K562 (cell line): ENCODE measurements around the gene TAS2R8. TPM values are rescaled to one million over a fixed set of nuclear protein-coding genes. Genes with fewer than 3 reads are reported as not detected.
A peak's percentile ranks its signal among the peaks of the same experiment; 100 is the strongest.

ENCODE experiments used
- ATAC-seq: fragments of 200-7000 bp; cut with Tn5 transposase; 3 replicates; pipeline ENCODE4 v1.9.1; 2020; ENCODE audit warnings: moderate library complexity
- BruUV-seq: library from RNA; stranded (reverse); fragments of 400-500 nt; replicated peaks from 2 replicates; lab custom pipeline; 2021; lab: Mats Ljungman, UMichigan
- CTCF ChIA-PET: fragments of 300-600 bp; formaldehyde crosslinking; extraction: SDS; loops from one replicate; lab custom pipeline; 2021; ENCODE audit warnings: low intra/inter-chr PET ratio; lab: Yijun Ruan, JAX
- POLR2A ChIA-PET: fragments of 300-600, 350-650 bp; sonication (Branson Sonifier 250); formaldehyde crosslinking; extraction: SDS; loops from one replicate; lab custom pipeline; 2021; ENCODE audit warnings: antibody characterized with exemption, inconsistent platforms; lab: Yijun Ruan, JAX
- DNase-seq, 4 experiments: peaks; one replicate each; pipeline versions ENCODE4 v3.0.0 to v3.0.0-alpha.2; 2011 to 2018; ENCODE audit warnings: low spot score in 3 of 4, mixed read lengths in 3 of 4; ENCODE audit errors: extremely low read depth in 1 of 4
- FAIRE-seq: peaks from 2 replicates; lab custom pipeline; 2011; peaks lifted over from hg19 to GRCh38; lab: Jason Lieb, UNC
- H2AFZ ChIP-seq: 2 replicates; pipeline ENCODE4 v1.6.0; 2011; ENCODE audit warnings: low read depth, low read length, control low read depth, inconsistent platforms
- H3K27ac ChIP-seq: fragments of 200-600 bp; 3 replicates; pipeline ENCODE4 v1.8.0; 2011; ENCODE audit warnings: low read depth, mild to moderate bottlenecking, control low read depth, inconsistent platforms, low read length, moderate library complexity, mixed read lengths; ENCODE audit errors: extremely low read depth
- H3K27me3 ChIP-seq, 2 experiments: fragments of 300-600 bp in 1 of 2; 2 replicates in 1 of 2; 3 replicates in 1 of 2; pipeline versions ENCODE4 v1.6.0 to v1.8.0; 2011; ENCODE audit warnings: inconsistent platforms in 2 of 2, low read length in 2 of 2, mild to moderate bottlenecking in 1 of 2, mixed read lengths in 1 of 2, moderate library complexity in 1 of 2; ENCODE audit not compliant: control insufficient read depth in 2 of 2, insufficient read depth in 2 of 2
- H3K36me3 ChIP-seq: fragments of 300-600 bp; 3 replicates; pipeline ENCODE4 v1.8.0; 2011; ENCODE audit warnings: mild to moderate bottlenecking, low read length, inconsistent platforms; ENCODE audit not compliant: control insufficient read depth, insufficient read depth
- H3K4me1 ChIP-seq, 2 experiments: fragments of 200-600 bp in 1 of 2; replicated peaks in 1 of 2; 2 replicates in 1 of 2; 3 replicates in 1 of 2; pipeline versions ENCODE4 v1.5.1 to v1.8.0; 2011; ENCODE audit warnings: inconsistent platforms in 2 of 2, low read length in 2 of 2, mild to moderate bottlenecking in 1 of 2, mixed read lengths in 1 of 2, moderate library complexity in 1 of 2; ENCODE audit not compliant: control insufficient read depth in 2 of 2, insufficient read depth in 2 of 2
- H3K4me2 ChIP-seq: 2 replicates; pipeline ENCODE4 v1.6.1; 2011; ENCODE audit warnings: low read length, control low read depth, inconsistent platforms, mixed read lengths; ENCODE audit not compliant: insufficient read depth
- H3K4me3 ChIP-seq: fragments of 200-600 bp; sonication (generic), shearing (Covaris generic); 2 replicates; pipeline ENCODE4 v1.5.1; 2016; ENCODE audit warnings: control low read depth, inconsistent platforms
- H3K79me2 ChIP-seq: fragments of 200-600 bp; 3 replicates; pipeline ENCODE4 v1.8.0; 2011; ENCODE audit warnings: low read length, inconsistent platforms; ENCODE audit not compliant: control insufficient read depth, insufficient read depth
- H3K9ac ChIP-seq, 2 experiments: 2 replicates each; pipeline versions ENCODE4 v1.6.0 to v1.6.1; 2011; ENCODE audit warnings: low read depth in 2 of 2, low read length in 2 of 2, control low read depth in 1 of 2, inconsistent platforms in 1 of 2, mild to moderate bottlenecking in 1 of 2, mixed read lengths in 1 of 2; ENCODE audit not compliant: insufficient read depth in 1 of 2
- H3K9me1 ChIP-seq: one replicate; pipeline ENCODE4 v1.6.0; 2011; ENCODE audit warnings: inconsistent platforms, mild to moderate bottlenecking, low read length, moderate library complexity; ENCODE audit not compliant: control insufficient read depth, insufficient read depth
- H3K9me3 ChIP-seq: replicated peaks from 2 replicates; pipeline ENCODE4 v1.5.1; 2011; ENCODE audit warnings: low read depth, low read length, inconsistent platforms; ENCODE audit not compliant: control insufficient read depth, insufficient read depth
- H4K20me1 ChIP-seq: replicated peaks from 2 replicates; pipeline ENCODE4 v1.6.1; 2011; ENCODE audit warnings: low read length, inconsistent platforms, mixed read lengths; ENCODE audit not compliant: control insufficient read depth, insufficient read depth
- ARNT ChIP-seq, 2 experiments: fragments of 450-650 bp; IDR thresholded peaks; 2 replicates each; pipeline ENCODE4 v1.6.1; 2016; ENCODE audit warnings: mild to moderate bottlenecking in 1 of 2
- CBX3 ChIP-seq, 2 experiments: IDR thresholded peaks; 1 replicate in 1 of 2; 2 replicates in 1 of 2; pipeline ENCODE4 v1.6.1; 2012; ENCODE audit warnings: inconsistent platforms in 2 of 2, low read length in 2 of 2, borderline replicate concordance in 1 of 2, control low read depth in 1 of 2
- CBX8 ChIP-seq: fragments of 200-600 bp; sonication (generic); IDR thresholded peaks from 2 replicates; pipeline ENCODE4 v1.6.1; 2012; ENCODE audit warnings: borderline replicate concordance, mixed run types, low read depth, mild to moderate bottlenecking, moderate library complexity, mixed read lengths, low read length, control low read depth, inconsistent platforms; ENCODE audit not compliant: poor library complexity, severe bottlenecking; ENCODE audit errors: extremely low read depth
- GATAD2A ChIP-seq: fragments of 450-650 bp; IDR thresholded peaks from 2 replicates; pipeline ENCODE4 v1.6.1; 2017
- POLR2AphosphoS5 ChIP-seq: IDR thresholded peaks from 2 replicates; pipeline ENCODE4 v1.6.1; 2011; ENCODE audit warnings: mild to moderate bottlenecking, low read depth, low read length, moderate library complexity; ENCODE audit not compliant: control insufficient read depth, insufficient read depth
- PRMT5 ChIP-seq: sonication (generic); formaldehyde crosslinking; IDR thresholded peaks from 2 replicates; pipeline ENCODE4 v1.5.0; 2020; ENCODE audit warnings: missing genetic modification reagents
- RAD51 ChIP-seq: fragments of 450-650 bp; IDR thresholded peaks from 2 replicates; pipeline ENCODE4 v1.7.1; 2016; ENCODE audit warnings: low read depth, mild to moderate bottlenecking, borderline replicate concordance
- RB1 ChIP-seq: fragments of 450-650 bp; IDR thresholded peaks from 2 replicates; pipeline ENCODE4 v1.6.1; 2017; ENCODE audit warnings: low read depth, mild to moderate bottlenecking
- RBFOX2 ChIP-seq: fragments of 200-400 bp; formaldehyde crosslinking; IDR thresholded peaks from 2 replicates; pipeline ENCODE4 v1.6.1; 2017; ENCODE audit warnings: low read depth, mild to moderate bottlenecking, low read length, moderate library complexity
- SIN3A ChIP-seq, 2 experiments: fragments of 150-350 bp in 1 of 2; IDR thresholded peaks; 2 replicates each; pipeline ENCODE4 v1.6.1; 2011 to 2016; ENCODE audit warnings: borderline replicate concordance in 2 of 2, low read depth in 2 of 2, low read length in 2 of 2, mild to moderate bottlenecking in 2 of 2, moderate library complexity in 2 of 2; ENCODE audit not compliant: control insufficient read depth in 1 of 2
- THRB ChIP-seq: fragments of 450-650 bp; formaldehyde crosslinking; conservative IDR thresholded peaks from 2 replicates; pipeline ENCODE4 v1.4.0; 2022; ENCODE audit warnings: mild to moderate bottlenecking, missing genetic modification characterization
- ZNF778 ChIP-seq: fragments of 450-650 bp; formaldehyde crosslinking; IDR thresholded peaks from 2 replicates; pipeline ENCODE4 v1.4.0; 2020; ENCODE audit warnings: mild to moderate bottlenecking, moderate library complexity
- WGBS: fragments of 100-300 bp; shearing (Covaris generic); methylation state at CpG from one replicate; pipeline ENCODE4 v1.1.6; 2016; ENCODE audit warnings: low coverage, mixed read lengths; ENCODE audit not compliant: insufficient coverage; ENCODE audit errors: missing lambda C conversion rate; 5-methylcytosine and 5-hydroxymethylcytosine counted together
- in situ Hi-C: fragments of 300-500 bp; cut with MboI; formaldehyde crosslinking; loops from 4 replicates; pipeline ENCODE4 v1.15.0; 2018; ENCODE audit warnings: inconsistent platforms, mixed read lengths
- intact Hi-C: fragments of 100-400 bp; cut with micrococcal nuclease; formaldehyde crosslinking; loops from 2 replicates; pipeline ENCODE4 v1.14.2; 2022
- polyA plus RNA-seq, 8 experiments: library from polyadenylated mRNA; depleted of rRNA in 4 of 8; stranded (reverse) in 5 of 8; unstranded in 3 of 8; fragments of >200 nt; fragmentation: Nextera tagmentation in 2 of 8; fragmentation: Illumina TruSeq in 1 of 8; extraction: Ambion mirVana in 2 of 8; extraction: Trizol in 1 of 8; gene quantifications; 2 replicates each; pipeline versions ENCODE4 v1.2.1 to v1.2.3, GENCODE V29; 2011 to 2014; ENCODE audit warnings: inconsistent platforms in 1 of 8, missing spikeins in 1 of 8
- total RNA-seq, 7 experiments: library from RNA; depleted of rRNA in 6 of 7; stranded (reverse); fragments of >200 nt in 6 of 7; fragmentation: Illumina TruSeq in 2 of 7; extraction: Trizol in 2 of 7; gene quantifications; 2 replicates each; pipeline versions ENCODE4 v1.2.1 to v1.2.3, GENCODE V29; 2011 to 2021; ENCODE audit warnings: low replicate concordance in 1 of 7
- TF ChIP-seq, protein P1 (sequence below): fragments of 250-450 bp; sonication (Bioruptor Pico); IDR thresholded peaks from 2 replicates; pipeline ENCODE4 v1.5.1; 2021; ENCODE audit warnings: mild to moderate bottlenecking

Gene TAS2R8
- total and polyA plus RNA-seq, 9 of the 15 experiments (the other 6 are each of a cell fraction or from before 2014, with no cell fraction given): not detected

DNA sequence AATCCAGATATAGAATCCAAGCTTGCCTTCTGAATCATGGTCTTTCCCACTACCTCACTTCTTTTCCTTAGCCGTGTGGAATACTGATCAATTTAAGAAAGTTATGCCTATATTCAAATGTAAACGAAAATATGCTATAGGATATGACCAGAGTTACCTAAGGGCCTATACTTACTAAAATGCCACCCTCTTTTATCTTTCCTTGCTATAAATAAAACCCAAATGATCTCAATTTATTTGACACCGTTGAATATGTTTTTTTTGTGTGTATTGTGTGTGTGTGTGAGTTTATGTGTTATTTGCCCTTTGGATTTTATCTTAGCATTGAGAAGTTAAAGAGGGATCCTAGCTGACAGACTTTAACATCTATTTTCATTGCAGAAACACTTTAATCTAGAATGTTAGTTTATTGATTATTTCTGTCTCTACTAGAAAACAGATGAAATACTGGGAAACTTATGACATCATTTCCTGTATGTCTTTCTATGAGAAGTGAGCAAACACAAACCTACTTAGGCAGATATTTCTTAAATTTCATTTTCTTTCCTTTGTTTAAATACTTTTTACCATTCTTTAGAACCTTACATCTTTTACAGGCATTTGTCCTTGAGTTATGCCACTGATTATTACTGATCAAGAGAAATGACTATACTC is 4.9 kb upstream of the TAS2R8 start:
- no peaks in the 10 kb centered on the region for H3K4me1 ChIP-seq
- H3K36me3 ChIP-seq: no peaks in the 10 kb centered on the region
- POLR2A ChIA-PET: interaction anchor here (0.7 kb wide), 1 partner anchor 9 kb away, joined by 3 read pairs; no protein-coding TSS in a partner anchor
- in situ Hi-C loops: no loop called here
- no peaks in the 10 kb centered on the region for H4K20me1 ChIP-seq
- H3K9me1 ChIP-seq: no peaks in the 10 kb centered on the region
- CTCF ChIA-PET: no interaction called here
- no peaks in the 10 kb centered on the region for H3K79me2 ChIP-seq
- no peaks in the 10 kb centered on the region for H3K27me3 ChIP-seq
- FAIRE-seq (no peak), DNase-seq (no peak), ATAC-seq (no peak)
- H3K9ac ChIP-seq: no peak overlapping the region
- no peaks in the 10 kb centered on the region for H3K9me3 ChIP-seq
- WGBS: 0% methylated on average over 3 of the region's 3 CpGs
- no peak overlapping the region for H2AFZ ChIP-seq
- no peak overlapping the region for H3K27ac ChIP-seq
- intact Hi-C loops: no loop called here
- no peak overlapping the region for H3K4me2 ChIP-seq
- BruUV-seq: no TSS peak
- H3K4me3 ChIP-seq: no peak overlapping the region
- TF ChIP-seq PRMT5 (CRISPR knock-in tag) (no peak), CBX8 (peak; percentile 91)

- no TSS peak for BruUV-seq
- ATAC-seq: no peak
- in situ Hi-C loops: no loop called here
- TF ChIP-seq ZNF778 (CRISPR knock-in tag) (no peak), GATAD2A (no peak), CBX3 (IDR thresholded peaks at IDR 0.05; ENCODE audit: borderline replicate concordance in 1 of 2, low read length in 2 of 2) (no peak), THRB (CRISPR knock-in tag) (no peak), SIN3A (IDR thresholded peaks at IDR 0.05; ENCODE audit: borderline replicate concordance in 2 of 2, control insufficient read depth in 1 of 2, low read depth in 2 of 2, low read length in 2 of 2) (no peak), RBFOX2 (no peak), ARNT (IDR thresholded peaks at IDR 0.05) (no peak), POLR2AphosphoS5 (no peak), RB1 (no peak), RAD51 (no peak)
- TF ChIP-seq, protein P1, sequence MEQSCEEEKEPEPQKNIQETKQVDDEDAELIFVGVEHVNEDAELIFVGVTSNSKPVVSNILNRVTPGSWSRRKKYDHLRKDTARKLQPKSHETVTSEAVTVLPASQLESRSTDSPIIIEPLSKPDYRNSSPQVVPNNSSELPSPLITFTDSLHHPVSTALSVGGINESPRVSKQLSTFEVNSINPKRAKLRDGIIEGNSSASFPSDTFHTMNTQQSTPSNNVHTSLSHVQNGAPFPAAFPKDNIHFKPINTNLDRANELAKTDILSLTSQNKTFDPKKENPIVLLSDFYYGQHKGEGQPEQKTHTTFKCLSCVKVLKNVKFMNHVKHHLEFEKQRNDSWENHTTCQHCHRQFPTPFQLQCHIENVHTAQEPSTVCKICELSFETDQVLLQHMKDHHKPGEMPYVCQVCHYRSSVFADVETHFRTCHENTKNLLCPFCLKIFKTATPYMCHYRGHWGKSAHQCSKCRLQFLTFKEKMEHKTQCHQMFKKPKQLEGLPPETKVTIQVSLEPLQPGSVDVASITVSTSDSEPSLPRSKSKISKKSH (CRISPR knock-in tag): no peak
Observed at GRCh38 chr12:10810068-10810467, 3.0 kb upstream of the TAS2R8 start, which contains the start of gene TAS2R9. TSS of gene TAS2R9 (minus strand) at chr12:10810168. CDS start at chr12:10810075, 93 bp downstream.

More at GRCh38 chr12:10810068-10810467, 3.0 kb upstream of the TAS2R8 start, which contains the start of gene TAS2R9:
- no peaks in the 10 kb centered on the region for H3K27me3 ChIP-seq
- no peak within 1 kb of the TSS for H3K27ac ChIP-seq
- H3K9ac ChIP-seq: no peak within 1 kb of the TSS
- H4K20me1 ChIP-seq: no peaks in the 10 kb centered on the region
- H3K36me3 ChIP-seq: no peaks in the 10 kb centered on the region
- no peak within 1 kb of the TSS for H3K4me2 ChIP-seq
- no peak for FAIRE-seq
- no peaks in the 10 kb centered on the region for H3K9me3 ChIP-seq
- intact Hi-C loops: no loop called here
- H2AFZ ChIP-seq: no peak within 1 kb of the TSS
- DNase-seq: no peak
- no peaks in the 10 kb centered on the region for H3K9me1 ChIP-seq
- no peaks in the 10 kb centered on the region for H3K4me1 ChIP-seq
- H3K4me3 ChIP-seq: no peak within 1 kb of the TSS
- CTCF ChIA-PET: no interaction called here
- POLR2A ChIA-PET: interaction anchor here (0.5 kb wide), 2 partner anchors 31 to 132 kb away, joined by 3 read pairs; no protein-coding TSS in a partner anchor
- no peaks in the 10 kb centered on the region for H3K79me2 ChIP-seq
